OCI-LY1 (cell line): ENCODE measurements around the gene TRANK1.

ENCODE experiments used
- EZH2 ChIP-seq: fragments of 200-600 bp; sonication (generic), shearing (Covaris generic); IDR thresholded peaks from 2 replicates; pipeline ENCODE4 v1.8.0; 2017; ENCODE audit warnings: borderline replicate concordance, mixed run types, mild to moderate bottlenecking, antibody characterized with exemption, low read length, moderate library complexity, mixed read lengths
- TF ChIP-seq, protein P1 (sequence below): fragments of 200-600 bp; sonication (generic), shearing (Covaris generic); IDR thresholded peaks from 2 replicates; pipeline ENCODE4 v1.5.1; 2017; ENCODE audit warnings: mild to moderate bottlenecking, antibody characterized with exemption, low read length, moderate library complexity, mixed read lengths

DNA sequence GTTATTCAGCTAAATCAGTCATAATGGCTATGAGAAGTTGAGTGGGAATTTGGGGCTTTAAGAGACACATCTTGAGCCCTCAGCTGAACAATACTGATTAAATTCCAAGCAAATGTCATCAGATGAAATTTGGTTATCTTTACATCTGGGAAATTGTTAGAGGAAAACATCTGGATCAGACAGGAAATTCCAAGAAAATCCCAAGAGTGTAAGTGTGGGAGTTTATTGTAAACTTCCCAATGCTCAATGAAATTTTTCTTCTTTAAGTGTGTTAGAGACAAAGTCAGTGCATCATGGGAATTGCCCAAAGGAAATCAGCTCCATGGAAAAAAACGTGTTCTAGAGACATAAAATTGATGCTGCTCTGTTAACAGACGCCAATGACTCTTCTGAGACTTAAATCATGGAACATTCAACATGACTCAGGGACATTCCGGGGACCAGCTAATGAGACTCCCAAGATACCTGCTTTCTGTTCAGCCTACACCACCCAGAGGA is 160.7 kb downstream of the TRANK1 start:
- TF ChIP-seq, protein P1, sequence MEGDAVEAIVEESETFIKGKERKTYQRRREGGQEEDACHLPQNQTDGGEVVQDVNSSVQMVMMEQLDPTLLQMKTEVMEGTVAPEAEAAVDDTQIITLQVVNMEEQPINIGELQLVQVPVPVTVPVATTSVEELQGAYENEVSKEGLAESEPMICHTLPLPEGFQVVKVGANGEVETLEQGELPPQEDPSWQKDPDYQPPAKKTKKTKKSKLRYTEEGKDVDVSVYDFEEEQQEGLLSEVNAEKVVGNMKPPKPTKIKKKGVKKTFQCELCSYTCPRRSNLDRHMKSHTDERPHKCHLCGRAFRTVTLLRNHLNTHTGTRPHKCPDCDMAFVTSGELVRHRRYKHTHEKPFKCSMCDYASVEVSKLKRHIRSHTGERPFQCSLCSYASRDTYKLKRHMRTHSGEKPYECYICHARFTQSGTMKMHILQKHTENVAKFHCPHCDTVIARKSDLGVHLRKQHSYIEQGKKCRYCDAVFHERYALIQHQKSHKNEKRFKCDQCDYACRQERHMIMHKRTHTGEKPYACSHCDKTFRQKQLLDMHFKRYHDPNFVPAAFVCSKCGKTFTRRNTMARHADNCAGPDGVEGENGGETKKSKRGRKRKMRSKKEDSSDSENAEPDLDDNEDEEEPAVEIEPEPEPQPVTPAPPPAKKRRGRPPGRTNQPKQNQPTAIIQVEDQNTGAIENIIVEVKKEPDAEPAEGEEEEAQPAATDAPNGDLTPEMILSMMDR, result no peak
- TF ChIP-seq EZH2, result no peak
